HG03175 (cell line): ENCODE measurements around the gene MPV17.
"Not testable (repeated sequence)": the region's sequence is repeated elsewhere in the genome, so short reads cannot be mapped to it uniquely, and the experiment has no call there.

Experiments
- ATAC-seq: cut with Tn5 transposase; IDR thresholded peaks from one replicate; pipeline ENCODE4 v1.9.1; 2021; ENCODE audit warnings: mild to moderate bottlenecking, moderate library complexity; ENCODE audit not compliant: unreplicated experiment

Gene MPV17, protein sequence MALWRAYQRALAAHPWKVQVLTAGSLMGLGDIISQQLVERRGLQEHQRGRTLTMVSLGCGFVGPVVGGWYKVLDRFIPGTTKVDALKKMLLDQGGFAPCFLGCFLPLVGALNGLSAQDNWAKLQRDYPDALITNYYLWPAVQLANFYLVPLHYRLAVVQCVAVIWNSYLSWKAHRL

DNA sequence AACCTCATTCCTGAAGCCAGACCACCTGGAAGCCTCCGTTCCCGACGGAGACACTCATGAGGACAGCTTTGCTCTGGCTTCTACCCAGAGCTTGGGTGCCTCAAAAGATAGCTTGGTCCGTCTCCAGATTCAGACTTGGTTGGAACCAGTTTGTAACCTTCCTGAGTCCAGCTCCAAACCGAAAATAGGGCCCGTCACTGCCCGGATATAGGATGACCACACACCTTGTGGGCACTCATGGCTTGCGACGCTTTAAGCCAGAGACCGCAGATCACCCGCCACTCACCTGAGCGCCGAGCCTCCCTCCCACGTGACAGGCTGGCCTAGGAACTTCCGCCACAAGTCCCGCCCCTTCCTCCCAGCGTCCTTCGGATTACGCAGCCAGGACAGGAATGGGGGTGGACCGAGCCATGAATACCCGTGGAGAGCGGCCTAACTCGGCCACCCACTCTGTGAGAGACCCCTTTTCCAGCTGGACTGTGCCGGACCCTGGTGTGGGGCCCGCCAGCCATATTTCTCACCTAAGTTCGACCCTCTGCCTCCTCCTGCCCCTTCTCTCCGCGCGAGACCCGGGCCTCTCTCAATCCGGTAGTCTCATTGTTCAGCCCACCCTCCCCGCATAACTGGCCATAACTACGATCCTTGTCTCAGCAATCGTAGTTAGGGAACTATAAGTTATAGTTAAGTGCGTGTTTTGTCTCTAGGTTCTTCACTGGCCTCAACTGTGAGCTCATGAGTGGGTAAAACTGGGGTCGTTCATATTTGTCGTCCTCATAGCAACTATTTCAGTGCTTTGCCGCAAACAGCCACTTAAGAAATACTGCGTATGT is at the start of gene MPV17:
MPV17 (minus strand) TSS at position 332 of the 830 bp plus-strand sequence. CDS start 580 bp downstream, outside the sequence.
- peak; percentile 85 for ATAC-seq

DNA sequence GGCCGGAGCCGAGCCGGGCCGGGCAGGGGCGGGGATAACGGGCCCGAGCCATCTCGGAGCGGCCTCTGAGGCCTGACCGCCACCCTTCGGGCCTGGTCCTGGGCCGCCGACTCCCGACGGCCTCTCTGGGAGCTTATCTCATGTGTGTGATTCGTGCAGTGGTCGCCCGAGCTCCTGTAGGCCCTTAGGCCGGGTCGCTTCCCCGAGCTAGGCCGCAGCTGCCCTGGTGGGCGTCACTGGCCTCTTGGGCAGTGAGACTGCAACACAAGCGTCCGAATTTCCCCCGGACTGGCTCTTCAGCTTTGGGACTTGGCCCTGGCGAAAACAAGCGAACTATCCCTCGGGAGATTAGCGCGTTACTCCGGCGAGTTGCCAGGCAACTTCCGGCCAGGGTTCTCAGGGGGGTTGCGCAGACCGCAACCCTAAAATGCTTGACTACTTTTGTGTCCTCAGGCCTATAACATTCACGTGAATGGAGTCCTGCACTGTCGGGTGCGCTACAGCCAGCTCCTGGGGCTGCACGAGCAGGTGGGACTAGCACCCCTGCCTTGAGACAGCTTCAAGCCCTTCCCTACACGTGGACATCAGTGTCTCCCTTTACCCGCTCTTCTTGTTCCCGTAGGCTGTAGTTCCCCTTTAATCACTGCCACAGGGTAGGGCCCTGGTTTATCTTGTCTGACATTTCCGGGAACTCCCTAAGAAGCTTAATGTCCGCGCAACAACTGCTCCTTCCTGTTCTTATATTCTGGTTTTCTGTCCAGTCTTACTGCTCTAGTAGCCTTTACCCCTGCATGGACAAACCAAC is 48.1 kb upstream of the MPV17 start:
- peak; percentile 35 for ATAC-seq

- peak; percentile 86 for ATAC-seq
Measured at GRCh38 chr2:27370026-27370815, 47.3 kb upstream of the MPV17 start, which contains the start of the genes EIF2B4 and SNX17. Gene EIF2B4 (minus strand): TSS chr2:27370338. CDS start chr2:27370314, 24 bp downstream. Gene SNX17 (plus strand): TSS chr2:27370616. CDS start chr2:27370744, 128 bp downstream.

- no peak for ATAC-seq
Measured at GRCh38 chr2:27369471-27370025, 46.7 kb upstream of the MPV17 start.

GRCh38 chr2:27363933-27364332 is 41.0 kb upstream of the MPV17 start:
- no peak for ATAC-seq

- ATAC-seq = no peak
Measured at GRCh38 chr2:27362678-27363420, 40.0 kb upstream of the MPV17 start.

DNA sequence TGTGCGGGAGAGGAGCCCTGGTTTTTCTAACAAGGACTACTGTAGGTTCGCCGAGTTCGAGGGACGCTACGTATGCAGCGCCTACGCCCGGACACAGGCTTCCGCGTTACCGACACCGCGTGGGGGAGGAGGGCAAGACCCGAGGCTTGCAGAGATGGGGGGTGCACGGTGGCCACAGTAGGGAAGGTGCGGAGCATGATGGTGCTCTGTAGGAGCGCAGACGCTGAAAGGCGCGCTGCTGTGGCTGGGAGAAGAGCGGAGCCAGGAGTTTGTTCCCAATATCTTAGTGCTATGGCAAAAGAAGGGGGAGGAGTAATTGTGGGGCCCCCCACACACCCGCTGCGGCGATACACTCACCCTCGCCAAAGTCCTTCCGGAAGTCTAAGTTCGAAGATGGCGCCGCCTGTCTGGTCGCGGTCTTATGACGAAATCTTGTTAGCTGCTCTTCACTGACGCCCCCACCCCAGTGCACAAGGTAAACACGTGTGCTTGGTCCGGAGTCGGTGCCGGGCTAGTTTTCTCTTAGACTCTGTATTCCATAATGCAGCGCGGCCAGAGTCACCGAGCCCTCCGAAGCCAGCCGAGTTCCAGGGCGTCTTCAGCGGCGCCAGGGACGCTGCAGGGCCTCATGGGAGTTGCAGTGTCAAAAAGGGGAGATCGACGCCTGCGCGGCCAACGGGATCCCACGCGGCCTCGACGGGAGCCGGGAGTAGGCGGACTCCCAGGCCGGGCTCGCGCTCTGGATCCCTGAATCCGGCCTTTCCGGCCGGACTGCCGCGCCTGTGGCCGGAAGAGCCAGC is 33.7 kb upstream of the MPV17 start, which contains the start of gene GTF3C2:
GTF3C2 (minus strand) TSS at position 383 of the 800 bp plus-strand sequence. CDS start 13,210 bp downstream, outside the sequence.
- ATAC-seq = peak; percentile 85

DNA sequence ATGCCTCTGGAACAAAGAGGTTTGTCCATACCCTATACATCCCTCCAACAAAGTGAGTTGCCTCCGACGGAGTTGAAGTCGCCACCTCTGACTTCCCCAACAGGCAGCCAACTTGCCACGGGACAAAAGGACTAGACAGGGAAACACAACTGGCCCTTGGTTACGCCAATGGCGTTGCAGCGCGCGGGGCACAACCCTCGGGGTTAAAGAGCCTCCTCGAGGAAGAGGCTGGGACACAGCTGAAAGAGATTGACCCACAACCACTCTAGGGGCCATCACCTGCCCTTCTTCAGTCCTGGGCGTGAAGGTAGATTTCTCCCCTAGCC is 33.1 kb upstream of the MPV17 start:
- peak; percentile 39 for ATAC-seq

GRCh38 chr2:27354597-27354927 is 31.7 kb upstream of the MPV17 start:
- ATAC-seq = no peak

- no peak for ATAC-seq
Measured at GRCh38 chr2:27353762-27354596, 31.1 kb upstream of the MPV17 start.

DNA sequence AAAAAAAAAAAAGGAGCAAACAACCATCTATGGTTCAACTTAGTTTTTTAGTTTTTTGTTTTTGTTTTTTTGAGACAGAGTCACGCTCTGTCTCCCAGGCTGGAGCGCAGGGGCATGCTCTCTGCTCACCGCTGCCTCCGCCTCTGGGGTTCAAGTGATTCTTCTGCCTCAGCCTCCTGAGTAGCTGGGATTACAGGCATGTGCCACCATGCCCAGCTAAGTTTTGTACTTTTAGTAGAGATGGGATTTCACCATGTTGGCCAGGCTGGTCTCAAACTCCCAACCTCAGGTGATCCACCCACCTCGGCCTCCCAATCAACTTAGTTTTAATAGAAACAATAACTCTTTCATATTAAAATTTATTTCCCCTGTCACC is 30.5 kb upstream of the MPV17 start:
- ATAC-seq = not testable (repeated sequence)

DNA sequence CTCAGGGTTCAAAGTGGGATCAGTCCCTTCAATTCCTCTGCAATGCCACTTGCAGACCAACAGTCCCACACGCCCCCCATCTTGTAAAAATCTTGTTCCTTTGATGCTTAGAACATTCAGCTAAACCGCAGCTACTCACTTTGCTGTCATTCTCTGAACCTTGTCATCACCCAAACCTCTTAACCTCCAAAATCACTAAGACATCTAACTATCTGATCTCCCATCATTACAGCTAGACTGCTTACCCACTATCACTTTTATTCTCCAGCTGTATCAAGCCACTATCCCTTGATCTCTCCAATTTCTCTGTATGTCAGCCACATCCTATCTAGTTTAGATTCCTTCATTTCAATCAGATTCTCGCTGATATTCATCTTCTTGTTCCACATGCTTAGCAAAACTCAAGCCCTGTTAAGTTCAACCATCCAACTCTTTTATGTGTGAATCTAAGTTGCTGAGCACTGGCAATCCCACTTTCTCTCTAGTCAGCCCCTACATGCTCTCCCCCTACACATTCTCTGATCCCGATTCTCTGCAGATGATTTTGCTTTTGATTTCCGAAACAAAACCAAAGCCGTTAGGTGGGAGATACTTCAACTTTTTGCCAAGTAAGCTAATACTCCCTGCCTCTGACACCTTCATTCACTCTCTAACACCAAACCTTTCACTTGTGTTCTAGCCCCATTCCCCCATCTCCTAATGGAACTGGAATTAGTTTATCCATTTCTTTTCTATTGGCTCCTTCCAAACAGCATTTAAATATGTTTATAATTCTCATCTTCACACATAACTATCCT is 29.1 kb upstream of the MPV17 start:
- ATAC-seq = no peak

DNA sequence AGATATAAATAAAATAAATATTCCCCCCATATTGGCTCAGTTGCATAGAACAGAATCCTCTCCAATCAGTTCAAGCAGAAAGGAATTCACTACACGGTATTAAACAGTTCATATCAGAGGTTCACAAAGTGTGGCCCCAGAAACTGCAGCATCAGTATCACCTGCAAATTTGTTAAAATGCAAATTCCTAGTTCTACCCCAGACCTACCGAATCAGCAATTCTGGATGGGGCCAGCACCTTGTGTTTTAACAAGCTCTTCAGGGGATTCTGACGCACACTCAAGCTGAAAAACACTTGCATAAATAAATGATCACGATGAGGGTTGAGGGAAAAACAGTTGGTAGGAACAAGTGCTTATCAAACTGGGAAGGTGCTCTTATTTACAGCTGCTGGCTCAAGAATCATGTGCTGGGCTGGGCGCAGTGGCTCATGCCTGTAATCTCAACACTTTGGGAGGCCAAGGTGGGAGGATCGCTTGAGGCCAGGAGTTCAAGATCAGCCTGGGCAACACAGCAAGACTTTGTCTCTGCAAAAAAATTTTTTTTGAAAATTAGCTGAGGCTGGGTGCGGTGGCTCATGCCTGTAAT is 27.3 kb upstream of the MPV17 start:
- ATAC-seq = no peak

DNA sequence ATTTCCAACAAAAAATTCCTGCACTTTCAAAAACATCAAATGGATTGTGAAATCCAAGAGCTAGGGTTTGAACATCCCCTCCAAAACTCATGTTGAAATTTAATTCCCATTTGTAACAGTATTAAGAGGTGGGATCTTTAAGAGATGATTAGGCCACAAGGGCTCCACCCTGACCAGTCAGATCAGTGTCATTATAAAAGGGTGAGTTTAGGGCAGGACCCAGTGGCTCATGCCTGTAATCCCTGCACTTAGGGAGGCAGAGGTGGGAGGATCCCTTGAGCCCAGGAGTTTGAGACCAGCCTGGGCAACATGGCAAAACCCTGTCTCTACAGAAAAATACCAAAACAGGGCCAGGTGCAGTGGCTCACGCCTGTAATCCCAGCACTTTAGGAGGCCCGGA is 24.7 kb upstream of the MPV17 start:
- ATAC-seq = no peak

- no peak for ATAC-seq
Measured at GRCh38 chr2:27336173-27336572, 13.3 kb upstream of the MPV17 start.

DNA sequence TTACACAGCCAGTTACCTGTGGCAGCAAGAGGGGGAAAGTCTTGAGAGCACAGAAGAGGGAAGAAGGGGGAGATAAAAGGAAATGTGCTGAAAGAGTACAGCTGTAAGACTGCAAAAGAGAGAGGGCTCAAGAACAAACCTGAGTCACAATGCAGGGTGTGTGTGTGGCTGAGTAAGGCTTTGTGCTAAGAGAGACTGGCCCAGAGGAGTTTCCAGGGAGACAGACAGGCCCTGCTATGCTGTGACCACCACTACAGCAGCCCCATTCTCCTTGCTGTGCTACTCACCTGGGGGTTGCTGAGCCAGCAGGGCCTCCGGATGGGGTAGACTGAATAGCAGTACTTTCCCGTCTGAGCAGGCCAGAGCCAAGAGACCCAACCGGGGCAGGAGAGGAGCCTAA is 12.4 kb upstream of the MPV17 start:
- no peak for ATAC-seq

GRCh38 chr2:27324720-27325119 is 1.8 kb upstream of the MPV17 start:
- ATAC-seq = no peak
